OCI-LY7 (cell line): Measurements from ENCODE around the gene CRTAC1.

ENCODE experiments used
- CTCF ChIP-seq: fragments of 200-600 bp; sonication (generic); conservative IDR thresholded peaks from 2 replicates; pipeline ENCODE4 v1.5.1; 2014; ENCODE audit warnings: mild to moderate bottlenecking, antibody characterized with exemption, low read length, moderate library complexity, mixed read lengths
- EZH2phosphoT487 ChIP-seq: fragments of 200-600 bp; sonication (generic); IDR thresholded peaks from 2 replicates; pipeline ENCODE4 v1.6.1; 2018; ENCODE audit warnings: low read depth, borderline replicate concordance, mild to moderate bottlenecking, mixed run types, antibody characterized with exemption, low read length, moderate library complexity, mixed read lengths

GRCh38 chr10:97905276-97905675 is 125.1 kb downstream of the CRTAC1 start:
- TF ChIP-seq CTCF (no peak), EZH2phosphoT487 (no peak)
